SU-DHL-6 (cell line): ENCODE data around the gene SMAD6.

Source experiments
- H2AFZ ChIP-seq: fragments of 200-600 bp; sonication (generic); 2 replicates; pipeline ENCODE4 v1.6.1; 2014; ENCODE audit warnings: low read depth, mild to moderate bottlenecking, moderate library complexity, mixed read lengths, antibody characterized with exemption, low read length; ENCODE audit not compliant: severe bottlenecking
- H3F3A ChIP-seq: fragments of 200-600 bp; shearing (Covaris generic); 2 replicates; pipeline ENCODE4 v1.6.0; 2016; ENCODE audit warnings: antibody characterized with exemption, mild to moderate bottlenecking; ENCODE audit not compliant: insufficient read depth
- H3K27ac ChIP-seq: fragments of 200-600 bp; sonication (generic); 2 replicates; pipeline ENCODE4 v1.5.1; 2016; ENCODE audit warnings: low read depth, mild to moderate bottlenecking, low read length, moderate library complexity, mixed read lengths
- H3K27me3 ChIP-seq: fragments of 200-600 bp; sonication (generic), shearing (Covaris generic); 2 replicates; pipeline ENCODE4 v1.6.0; 2014; ENCODE audit warnings: mild to moderate bottlenecking, low read length
- H3K36me3 ChIP-seq: fragments of 200-600 bp; sonication (generic); 2 replicates; pipeline ENCODE4 v1.6.1; 2014; ENCODE audit warnings: mild to moderate bottlenecking, low read length, mixed read lengths
- H3K4me2 ChIP-seq: fragments of 300-600, 200-600 bp; shearing (Covaris generic), sonication (generic); 2 replicates; pipeline ENCODE4 v1.6.0; 2014; ENCODE audit warnings: low read length, low read depth, mild to moderate bottlenecking; ENCODE audit not compliant: poor library complexity, severe bottlenecking
- H3K4me3 ChIP-seq: fragments of 200-600 bp; sonication (generic); 2 replicates; pipeline ENCODE4 v1.5.1; 2014; ENCODE audit warnings: antibody characterized with exemption, low read length, mild to moderate bottlenecking, mixed read lengths; ENCODE audit not compliant: insufficient read depth, poor library complexity, severe bottlenecking
- H3K79me2 ChIP-seq: fragments of 200-600 bp; sonication (generic); 2 replicates; pipeline ENCODE4 v1.6.1; 2014; ENCODE audit warnings: mild to moderate bottlenecking, low read length, moderate library complexity; ENCODE audit not compliant: insufficient read depth
- H3K9ac ChIP-seq: fragments of 200-600 bp; sonication (generic); 2 replicates; pipeline ENCODE4 v1.7.0; 2014; ENCODE audit warnings: mild to moderate bottlenecking, low read length
- H3K9me2 ChIP-seq: fragments of 200-600 bp; sonication (generic); replicated peaks from 2 replicates; pipeline ENCODE4 v1.6.1; 2014; ENCODE audit warnings: low read length; ENCODE audit not compliant: insufficient read depth
- H3K9me3 ChIP-seq: fragments of 200-600 bp; sonication (generic); 2 replicates; pipeline ENCODE4 v1.6.1; 2014; ENCODE audit warnings: low read length, mixed read lengths; ENCODE audit not compliant: insufficient read depth
- H4K20me1 ChIP-seq: fragments of 200-600 bp; sonication (generic); 2 replicates; pipeline ENCODE4 v1.6.1; 2014; ENCODE audit warnings: low read depth, mild to moderate bottlenecking, antibody characterized with exemption, low read length, moderate library complexity, mixed read lengths
- CTCF ChIP-seq: fragments of 200-600 bp; sonication (generic); IDR thresholded peaks from one replicate; pipeline ENCODE4 v1.5.1; 2017; ENCODE audit warnings: antibody characterized with exemption, mild to moderate bottlenecking, low read length, moderate library complexity; ENCODE audit not compliant: insufficient read depth, poor library complexity, severe bottlenecking
- EZH2phosphoT487 ChIP-seq: fragments of 200-600 bp; sonication (generic), shearing (Covaris generic); conservative IDR thresholded peaks from 2 replicates; pipeline ENCODE4 v1.6.1; 2018; ENCODE audit warnings: mild to moderate bottlenecking, antibody characterized with exemption, low read length, moderate library complexity, mixed read lengths

Gene SMAD6

DNA sequence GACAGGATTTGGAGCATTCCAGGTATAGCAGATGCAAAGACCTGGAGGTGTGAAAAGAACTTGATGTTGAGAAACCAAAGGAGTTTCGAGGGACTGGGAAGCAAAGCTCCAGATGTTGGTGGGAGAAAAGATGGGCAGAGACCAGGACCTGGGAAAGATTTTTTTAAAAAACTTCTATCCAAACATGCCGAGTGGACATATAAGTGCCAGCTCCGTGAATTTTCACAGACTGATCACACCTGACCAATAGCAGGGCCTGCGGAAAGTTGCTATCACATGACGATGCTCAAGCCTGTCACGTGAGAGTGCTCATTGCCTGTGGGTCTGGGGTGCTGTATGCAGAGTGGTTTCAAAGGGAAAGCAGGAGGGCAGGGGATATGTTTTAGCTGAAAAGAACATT, 19.9 kb downstream of the SMAD6 start:
- no peaks in the 10 kb centered on the region for H4K20me1 ChIP-seq
- no peaks in the 10 kb centered on the region for H3K9me2 ChIP-seq
- no peak overlapping the region for H3K4me2 ChIP-seq
- H3K9ac ChIP-seq: no peak overlapping the region
- H3K27me3 ChIP-seq: no peaks in the 10 kb centered on the region
- H3K79me2 ChIP-seq: no peaks in the 10 kb centered on the region
- H3F3A ChIP-seq: no peaks in the 10 kb centered on the region
- no peaks in the 10 kb centered on the region for H3K36me3 ChIP-seq
- H3K9me3 ChIP-seq: no peaks in the 10 kb centered on the region
- no peak overlapping the region for H3K4me3 ChIP-seq
- H3K27ac ChIP-seq: no peak overlapping the region
- no peak overlapping the region for H2AFZ ChIP-seq
- TF ChIP-seq EZH2phosphoT487 (no peak), CTCF (no peak)

DNA sequence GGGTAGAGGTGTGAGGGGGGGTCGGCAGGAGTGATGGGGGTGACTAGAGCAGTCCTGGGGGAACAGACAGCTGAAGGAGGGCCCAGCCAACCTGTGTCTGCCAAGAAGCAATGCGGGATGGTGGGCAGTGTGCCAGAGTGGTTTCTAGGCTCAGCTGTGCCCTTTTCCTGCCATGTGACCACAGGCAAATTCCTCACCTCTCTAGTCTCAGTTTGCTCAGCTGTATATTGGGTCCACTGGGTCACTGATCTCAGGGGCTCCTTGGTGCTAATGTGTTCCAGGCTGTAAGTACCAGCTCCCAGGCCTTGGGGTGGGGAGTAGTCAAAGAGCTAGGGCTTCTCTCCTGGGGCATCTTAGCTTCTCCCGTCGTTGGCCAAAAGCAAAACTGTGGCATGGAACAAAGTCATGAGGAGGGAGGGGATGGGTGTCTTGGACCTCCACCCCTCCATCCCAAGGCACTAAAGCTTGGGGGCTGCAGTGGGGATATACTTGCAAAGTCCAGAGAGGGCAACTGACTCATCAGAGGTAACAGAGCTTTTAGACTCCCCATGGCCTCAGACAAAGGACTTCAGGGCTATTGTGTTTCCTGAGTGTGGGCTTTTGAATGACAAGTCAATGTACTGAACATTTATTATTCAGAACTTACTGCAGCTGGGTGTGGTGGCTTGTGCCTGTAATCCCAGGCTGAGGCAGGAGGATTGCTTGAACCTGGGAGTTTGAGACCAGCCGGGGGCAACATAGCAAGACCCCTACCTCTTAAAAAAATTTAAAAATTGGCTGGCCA, 20.9 kb downstream of the SMAD6 start:
- Histone ChIP-seq H3K9me3 (no peaks in the 10 kb centered on the region), H3F3A (no peaks in the 10 kb centered on the region), H3K36me3 (no peaks in the 10 kb centered on the region), H3K9ac (no peak overlapping the region), H3K27ac (no peak overlapping the region), H4K20me1 (no peaks in the 10 kb centered on the region), H3K27me3 (no peaks in the 10 kb centered on the region), H2AFZ (no peak overlapping the region), H3K9me2 (no peaks in the 10 kb centered on the region), H3K4me3 (no peak overlapping the region), H3K4me2 (no peak overlapping the region), H3K79me2 (no peaks in the 10 kb centered on the region)
- TF ChIP-seq EZH2phosphoT487: no peak
- no peak for TF ChIP-seq CTCF

GRCh38 chr15:66723826-66724731, 22.0 kb downstream of the SMAD6 start:
- H3K9me3 ChIP-seq: no peaks in the 10 kb centered on the region
- no peaks in the 10 kb centered on the region for H3K27me3 ChIP-seq
- no peak overlapping the region for H3K4me2 ChIP-seq
- no peaks in the 10 kb centered on the region for H3K9me2 ChIP-seq
- no peaks in the 10 kb centered on the region for H3K79me2 ChIP-seq
- H3K27ac ChIP-seq: no peak overlapping the region
- TF ChIP-seq EZH2phosphoT487 (no peak), CTCF (no peak)
- H3K4me3 ChIP-seq: no peak overlapping the region
- no peaks in the 10 kb centered on the region for H3F3A ChIP-seq
- H3K9ac ChIP-seq: no peak overlapping the region
- H2AFZ ChIP-seq: no peak overlapping the region
- H4K20me1 ChIP-seq: no peaks in the 10 kb centered on the region
- H3K36me3 ChIP-seq: no peaks in the 10 kb centered on the region
